IPS-15b (cell line): ENCODE measurements around the gene SLC13A3.

Source experiments
- H3K27me3 ChIP-seq: one replicate; pipeline ENCODE4 v1.6.1; 2013; ENCODE audit warnings: low read length; ENCODE audit not compliant: control insufficient read depth, insufficient read depth
- H3K36me3 ChIP-seq: one replicate; pipeline ENCODE4 v1.6.1; 2013; ENCODE audit warnings: low read length; ENCODE audit not compliant: control insufficient read depth, insufficient read depth
- H3K4me1 ChIP-seq: one replicate; pipeline ENCODE4 v1.6.1; 2013; ENCODE audit warnings: mild to moderate bottlenecking, low read length; ENCODE audit not compliant: control insufficient read depth, insufficient read depth
- H3K4me3 ChIP-seq: one replicate; pipeline ENCODE4 v1.5.1; 2013; ENCODE audit warnings: low read depth, low read length
- H3K9ac ChIP-seq: one replicate; pipeline ENCODE4 v1.6.1; 2013; ENCODE audit warnings: low read depth, mild to moderate bottlenecking, low read length
- H3K9me3 ChIP-seq: one replicate; pipeline ENCODE4 v1.6.1; 2013; ENCODE audit warnings: mild to moderate bottlenecking, low read length; ENCODE audit not compliant: control insufficient read depth, insufficient read depth

SLC13A3 gene

GRCh38 chr20:46576774-46577395, 74.4 kb downstream of the SLC13A3 start:
- Histone ChIP-seq H3K4me1 (peaks cover 2% of the 10 kb centered on the region), H3K9ac (no peak overlapping the region), H3K36me3 (no peaks in the 10 kb centered on the region), H3K27me3 (no peaks in the 10 kb centered on the region), H3K9me3 (peaks cover 4% of the 10 kb centered on the region), H3K4me3 (no peak overlapping the region)

- Histone ChIP-seq H3K9ac (no peak overlapping the region), H3K36me3 (no peaks in the 10 kb centered on the region), H3K4me3 (no peak overlapping the region), H3K9me3 (no peaks in the 10 kb centered on the region), H3K27me3 (no peaks in the 10 kb centered on the region), H3K4me1 (peaks cover 2% of the 10 kb centered on the region)
Observed at GRCh38 chr20:46575937-46576461, 75.3 kb downstream of the SLC13A3 start.

- H3K9ac ChIP-seq = no peak overlapping the region
- H3K4me1 ChIP-seq = peaks cover 2% of the 10 kb centered on the region
- no peaks in the 10 kb centered on the region for H3K27me3 ChIP-seq
- H3K4me3 ChIP-seq = no peak overlapping the region
- no peaks in the 10 kb centered on the region for H3K9me3 ChIP-seq
- H3K36me3 ChIP-seq = no peaks in the 10 kb centered on the region
Observed at GRCh38 chr20:46575394-46575793, 75.9 kb downstream of the SLC13A3 start.

GRCh38 chr20:46573788-46574584, 77.3 kb downstream of the SLC13A3 start:
- no peak overlapping the region for H3K4me3 ChIP-seq
- H3K9ac ChIP-seq = no peak overlapping the region
- no peaks in the 10 kb centered on the region for H3K9me3 ChIP-seq
- H3K4me1 ChIP-seq = peaks cover 2% of the 10 kb centered on the region
- no peaks in the 10 kb centered on the region for H3K27me3 ChIP-seq
- no peaks in the 10 kb centered on the region for H3K36me3 ChIP-seq

GRCh38 chr20:46573234-46573633, 78.0 kb downstream of the SLC13A3 start:
- H3K36me3 ChIP-seq = no peaks in the 10 kb centered on the region
- H3K27me3 ChIP-seq = no peaks in the 10 kb centered on the region
- peaks cover 2% of the 10 kb centered on the region for H3K4me1 ChIP-seq
- H3K9ac ChIP-seq = no peak overlapping the region
- no peak overlapping the region for H3K4me3 ChIP-seq
- no peaks in the 10 kb centered on the region for H3K9me3 ChIP-seq

- no peaks in the 10 kb centered on the region for H3K9me3 ChIP-seq
- no peak overlapping the region for H3K4me3 ChIP-seq
- H3K27me3 ChIP-seq = no peaks in the 10 kb centered on the region
- H3K9ac ChIP-seq = no peak overlapping the region
- no peaks in the 10 kb centered on the region for H3K36me3 ChIP-seq
- H3K4me1 ChIP-seq = peaks cover 2% of the 10 kb centered on the region
Observed at GRCh38 chr20:46572790-46573189, 78.5 kb downstream of the SLC13A3 start.

- Histone ChIP-seq H3K9ac (no peak overlapping the region), H3K27me3 (no peaks in the 10 kb centered on the region), H3K4me1 (peaks cover 2% of the 10 kb centered on the region), H3K36me3 (no peaks in the 10 kb centered on the region), H3K9me3 (no peaks in the 10 kb centered on the region), H3K4me3 (no peak overlapping the region)
Observed at GRCh38 chr20:46572153-46572552, 79.1 kb downstream of the SLC13A3 start.

- H3K4me1 ChIP-seq = peaks cover 2% of the 10 kb centered on the region
- H3K4me3 ChIP-seq = no peak overlapping the region
- no peaks in the 10 kb centered on the region for H3K36me3 ChIP-seq
- H3K27me3 ChIP-seq = no peaks in the 10 kb centered on the region
- no peak overlapping the region for H3K9ac ChIP-seq
- H3K9me3 ChIP-seq = no peaks in the 10 kb centered on the region
Observed at GRCh38 chr20:46571418-46571817, 79.8 kb downstream of the SLC13A3 start.

GRCh38 chr20:46570956-46571355, 80.3 kb downstream of the SLC13A3 start:
- no peaks in the 10 kb centered on the region for H3K27me3 ChIP-seq
- no peaks in the 10 kb centered on the region for H3K36me3 ChIP-seq
- H3K4me1 ChIP-seq = peaks cover 2% of the 10 kb centered on the region
- H3K9ac ChIP-seq = no peak overlapping the region
- H3K4me3 ChIP-seq = no peak overlapping the region
- H3K9me3 ChIP-seq = no peaks in the 10 kb centered on the region

- H3K4me1 ChIP-seq = no peaks in the 10 kb centered on the region
- no peaks in the 10 kb centered on the region for H3K27me3 ChIP-seq
- no peaks in the 10 kb centered on the region for H3K9me3 ChIP-seq
- no peak overlapping the region for H3K9ac ChIP-seq
- H3K36me3 ChIP-seq = no peaks in the 10 kb centered on the region
- H3K4me3 ChIP-seq = no peak overlapping the region
Observed at GRCh38 chr20:46569961-46570360, 81.3 kb downstream of the SLC13A3 start.

GRCh38 chr20:46568570-46569129, 82.6 kb downstream of the SLC13A3 start:
- Histone ChIP-seq H3K4me3 (no peak overlapping the region), H3K9me3 (no peaks in the 10 kb centered on the region), H3K9ac (no peak overlapping the region), H3K27me3 (no peaks in the 10 kb centered on the region), H3K36me3 (no peaks in the 10 kb centered on the region), H3K4me1 (no peaks in the 10 kb centered on the region)

GRCh38 chr20:46566125-46566524, 85.1 kb downstream of the SLC13A3 start:
- Histone ChIP-seq H3K4me3 (no peak overlapping the region), H3K36me3 (no peaks in the 10 kb centered on the region)

More at GRCh38 chr20:46566125-46566524, 85.1 kb downstream of the SLC13A3 start:
- Histone ChIP-seq H3K27me3 (no peaks in the 10 kb centered on the region), H3K9me3 (no peaks in the 10 kb centered on the region), H3K9ac (no peak overlapping the region), H3K4me1 (peaks cover 8% of the 10 kb centered on the region)
